GM19452 (cell line): ENCODE measurements around the gene AMZ2.
"Not testable (repeated sequence)": the region's sequence is repeated elsewhere in the genome, so short reads cannot be mapped to it uniquely, and the experiment has no call there.

ENCODE experiments used
- ATAC-seq: cut with Tn5 transposase; IDR thresholded peaks from one replicate; pipeline ENCODE4 v1.9.1; 2021; ENCODE audit not compliant: unreplicated experiment

Gene AMZ2

GRCh38 chr17:68248891-68249290 lies 1.0 kb downstream of the AMZ2 start:
- ATAC-seq: no peak

GRCh38 chr17:68249354-68249765 lies 1.5 kb downstream of the AMZ2 start:
- no peak for ATAC-seq

- ATAC-seq: not testable (repeated sequence)
Observed at GRCh38 chr17:68253426-68253825, 5.6 kb downstream of the AMZ2 start.

GRCh38 chr17:68255151-68255550 lies 7.3 kb downstream of the AMZ2 start:
- ATAC-seq: no peak

- ATAC-seq: no peak
Observed at GRCh38 chr17:68255731-68256538, 8.1 kb downstream of the AMZ2 start.

GRCh38 chr17:68256701-68257100 lies 8.9 kb downstream of the AMZ2 start:
- ATAC-seq: not testable (repeated sequence)

GRCh38 chr17:68257934-68258333 lies 10.1 kb downstream of the AMZ2 start:
- no peak for ATAC-seq

- peak; percentile 90 for ATAC-seq
Observed at GRCh38 chr17:68258890-68259647, 11.2 kb downstream of the AMZ2 start.

GRCh38 chr17:68259648-68259951 lies 11.8 kb downstream of the AMZ2 start:
- ATAC-seq: not testable (repeated sequence)

- no peak for ATAC-seq
Observed at GRCh38 chr17:68260051-68260762, 12.4 kb downstream of the AMZ2 start.

- not testable (repeated sequence) for ATAC-seq
Observed at GRCh38 chr17:68262467-68262866, 14.6 kb downstream of the AMZ2 start.

GRCh38 chr17:68263101-68263681 lies 15.3 kb downstream of the AMZ2 start:
- ATAC-seq: peak; percentile 43

- not testable (repeated sequence) for ATAC-seq
Observed at GRCh38 chr17:68265833-68266232, 18.0 kb downstream of the AMZ2 start.

- ATAC-seq: no peak
Observed at GRCh38 chr17:68273722-68274121, 25.9 kb downstream of the AMZ2 start.

- ATAC-seq: not testable (repeated sequence)
Observed at GRCh38 chr17:68276339-68276738, 28.5 kb downstream of the AMZ2 start.

GRCh38 chr17:68277807-68278206 lies 30.0 kb downstream of the AMZ2 start:
- no peak for ATAC-seq

GRCh38 chr17:68281965-68282364 lies 34.1 kb downstream of the AMZ2 start:
- ATAC-seq: not testable (repeated sequence)

- peak; percentile 7 for ATAC-seq
Observed at GRCh38 chr17:68288375-68288774, 40.5 kb downstream of the AMZ2 start.

GRCh38 chr17:68288804-68289203 lies 41.0 kb downstream of the AMZ2 start:
- ATAC-seq: peak; percentile 17

GRCh38 chr17:68289473-68289872 lies 41.6 kb downstream of the AMZ2 start:
- ATAC-seq: no peak

- ATAC-seq: no peak
Observed at GRCh38 chr17:68289936-68290267, 42.1 kb downstream of the AMZ2 start.
